ENCODE results near the gene SAPCD2.

Gene SAPCD2

DNA sequence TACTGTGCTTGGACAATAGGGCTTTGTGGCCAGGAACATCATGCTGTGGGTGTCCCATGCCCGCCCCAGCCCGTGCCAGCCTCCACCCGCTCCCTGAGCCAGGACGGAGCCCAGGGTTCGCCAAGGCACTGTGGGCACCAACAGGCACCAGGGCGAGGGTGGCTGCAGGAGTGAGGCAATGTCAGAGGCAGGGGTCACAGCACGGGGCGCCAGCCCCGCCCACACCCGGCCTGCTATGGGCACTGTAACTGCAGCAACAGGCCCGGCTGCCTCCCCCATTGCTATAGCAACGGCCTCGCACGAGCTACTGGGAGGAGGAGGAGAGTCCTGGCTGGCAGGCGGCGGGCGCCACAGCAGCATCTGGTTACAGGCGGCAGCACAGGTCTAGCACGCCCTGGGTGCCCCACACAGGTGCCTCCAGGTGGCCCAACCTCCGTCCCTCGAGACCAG lies 44.8 kb downstream of the SAPCD2 start:
- Histone ChIP-seq H3K9ac (ENCODE audit: low read length) (no peak overlapping the region), H3K36me3 (ENCODE audit: control insufficient read depth, insufficient read depth, low read length) (no peaks in the 10 kb centered on the region), H3K4me1 (ENCODE audit: control insufficient read depth, insufficient read depth, low read length) (peaks cover 58% of the 10 kb centered on the region), H3K9me3 (ENCODE audit: control insufficient read depth, low read length) (no peaks in the 10 kb centered on the region), H3K27me3 (ENCODE audit: control insufficient read depth, insufficient read depth, low read length) (no peaks in the 10 kb centered on the region), H3K4me3 (ENCODE audit: low read length) (no peak overlapping the region)

DNA sequence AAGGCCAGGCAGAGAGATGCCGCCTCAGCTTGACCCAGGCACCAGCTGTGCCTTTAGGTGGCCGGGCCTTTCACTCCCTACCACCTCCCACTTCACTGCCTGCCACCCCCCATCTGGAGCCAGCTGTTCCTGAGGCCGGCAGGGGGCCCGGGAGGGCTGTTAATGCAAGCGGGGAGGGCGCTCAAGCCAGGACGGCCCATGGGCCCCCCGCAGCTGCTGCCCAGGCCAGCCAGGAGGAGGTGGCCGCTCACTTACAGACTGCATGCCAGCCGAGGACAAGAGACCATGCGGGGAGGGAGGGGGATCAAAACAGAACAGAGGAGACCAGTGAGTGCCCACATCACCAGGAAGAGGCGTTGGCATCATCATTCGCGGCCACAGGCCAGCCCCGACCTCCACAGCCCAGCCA lies 46.8 kb downstream of the SAPCD2 start:
- peaks cover 48% of the 10 kb centered on the region for H3K4me1 ChIP-seq (ENCODE audit: control insufficient read depth, insufficient read depth, low read length)
- no peak overlapping the region for H3K4me3 ChIP-seq (ENCODE audit: low read length)
- no peaks in the 10 kb centered on the region for H3K27me3 ChIP-seq (ENCODE audit: control insufficient read depth, insufficient read depth, low read length)
- H3K9me3 ChIP-seq (ENCODE audit: control insufficient read depth, low read length), result no peaks in the 10 kb centered on the region
- no peaks in the 10 kb centered on the region for H3K36me3 ChIP-seq (ENCODE audit: control insufficient read depth, insufficient read depth, low read length)
- H3K9ac ChIP-seq (ENCODE audit: low read length), result no peak overlapping the region

GRCh38 chr9:137023157-137023556 lies 47.2 kb downstream of the SAPCD2 start:
- H3K4me3 ChIP-seq (ENCODE audit: low read length), result no peak overlapping the region
- no peaks in the 10 kb centered on the region for H3K36me3 ChIP-seq (ENCODE audit: control insufficient read depth, insufficient read depth, low read length)
- H3K9me3 ChIP-seq (ENCODE audit: control insufficient read depth, low read length), result no peaks in the 10 kb centered on the region
- no peaks in the 10 kb centered on the region for H3K27me3 ChIP-seq (ENCODE audit: control insufficient read depth, insufficient read depth, low read length)
- H3K9ac ChIP-seq (ENCODE audit: low read length), result no peak overlapping the region
- H3K4me1 ChIP-seq (ENCODE audit: control insufficient read depth, insufficient read depth, low read length), result peaks cover 45% of the 10 kb centered on the region

DNA sequence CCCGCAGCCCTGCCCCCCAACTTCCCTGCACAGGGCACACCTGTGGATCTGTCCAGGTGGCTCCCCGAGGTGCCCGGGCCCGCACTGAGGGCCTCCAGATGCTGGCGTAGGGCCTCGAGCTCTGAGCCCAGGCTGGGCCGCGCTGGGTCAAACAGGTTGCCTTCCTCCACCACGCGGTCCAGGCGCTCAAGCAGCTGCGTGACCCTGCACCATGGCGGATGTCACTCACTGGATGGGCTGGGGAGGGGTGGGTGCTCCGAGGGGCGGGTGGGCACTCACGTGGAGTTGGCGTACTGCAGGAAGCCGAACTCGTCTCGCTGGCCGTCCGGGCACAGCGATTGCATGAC lies 47.7 kb downstream of the SAPCD2 start:
- Histone ChIP-seq H3K36me3 (ENCODE audit: control insufficient read depth, insufficient read depth, low read length) (no peaks in the 10 kb centered on the region), H3K9me3 (ENCODE audit: control insufficient read depth, low read length) (no peaks in the 10 kb centered on the region), H3K9ac (ENCODE audit: low read length) (no peak overlapping the region), H3K4me3 (ENCODE audit: low read length) (no peak overlapping the region), H3K4me1 (ENCODE audit: control insufficient read depth, insufficient read depth, low read length) (peaks cover 45% of the 10 kb centered on the region), H3K27me3 (ENCODE audit: control insufficient read depth, insufficient read depth, low read length) (no peaks in the 10 kb centered on the region)

- H3K9ac ChIP-seq (ENCODE audit: low read length), result no peak overlapping the region
- H3K27me3 ChIP-seq (ENCODE audit: control insufficient read depth, insufficient read depth, low read length), result no peaks in the 10 kb centered on the region
- H3K36me3 ChIP-seq (ENCODE audit: control insufficient read depth, insufficient read depth, low read length), result no peaks in the 10 kb centered on the region
- H3K4me1 ChIP-seq (ENCODE audit: control insufficient read depth, insufficient read depth, low read length), result peaks cover 41% of the 10 kb centered on the region
- H3K4me3 ChIP-seq (ENCODE audit: low read length), result no peak overlapping the region
- H3K9me3 ChIP-seq (ENCODE audit: control insufficient read depth, low read length), result no peaks in the 10 kb centered on the region
These were observed 48.2 kb downstream of the SAPCD2 start for GRCh38 chr9:137021979-137022661.

- Histone ChIP-seq H3K9ac (ENCODE audit: low read length) (no peak overlapping the region), H3K9me3 (ENCODE audit: control insufficient read depth, low read length) (no peaks in the 10 kb centered on the region), H3K36me3 (ENCODE audit: control insufficient read depth, insufficient read depth, low read length) (no peaks in the 10 kb centered on the region), H3K4me1 (ENCODE audit: control insufficient read depth, insufficient read depth, low read length) (peaks cover 35% of the 10 kb centered on the region), H3K4me3 (ENCODE audit: low read length) (no peak overlapping the region), H3K27me3 (ENCODE audit: control insufficient read depth, insufficient read depth, low read length) (no peaks in the 10 kb centered on the region)
These were observed 48.8 kb downstream of the SAPCD2 start for GRCh38 chr9:137021568-137021978.

- Histone ChIP-seq H3K4me3 (ENCODE audit: low read length) (no peak overlapping the region), H3K36me3 (ENCODE audit: control insufficient read depth, insufficient read depth, low read length) (no peaks in the 10 kb centered on the region), H3K9ac (ENCODE audit: low read length) (no peak overlapping the region), H3K4me1 (ENCODE audit: control insufficient read depth, insufficient read depth, low read length) (peaks cover 30% of the 10 kb centered on the region), H3K9me3 (ENCODE audit: control insufficient read depth, low read length) (no peaks in the 10 kb centered on the region), H3K27me3 (ENCODE audit: control insufficient read depth, insufficient read depth, low read length) (no peaks in the 10 kb centered on the region)
These were observed 49.4 kb downstream of the SAPCD2 start for GRCh38 chr9:137020771-137021567.

DNA sequence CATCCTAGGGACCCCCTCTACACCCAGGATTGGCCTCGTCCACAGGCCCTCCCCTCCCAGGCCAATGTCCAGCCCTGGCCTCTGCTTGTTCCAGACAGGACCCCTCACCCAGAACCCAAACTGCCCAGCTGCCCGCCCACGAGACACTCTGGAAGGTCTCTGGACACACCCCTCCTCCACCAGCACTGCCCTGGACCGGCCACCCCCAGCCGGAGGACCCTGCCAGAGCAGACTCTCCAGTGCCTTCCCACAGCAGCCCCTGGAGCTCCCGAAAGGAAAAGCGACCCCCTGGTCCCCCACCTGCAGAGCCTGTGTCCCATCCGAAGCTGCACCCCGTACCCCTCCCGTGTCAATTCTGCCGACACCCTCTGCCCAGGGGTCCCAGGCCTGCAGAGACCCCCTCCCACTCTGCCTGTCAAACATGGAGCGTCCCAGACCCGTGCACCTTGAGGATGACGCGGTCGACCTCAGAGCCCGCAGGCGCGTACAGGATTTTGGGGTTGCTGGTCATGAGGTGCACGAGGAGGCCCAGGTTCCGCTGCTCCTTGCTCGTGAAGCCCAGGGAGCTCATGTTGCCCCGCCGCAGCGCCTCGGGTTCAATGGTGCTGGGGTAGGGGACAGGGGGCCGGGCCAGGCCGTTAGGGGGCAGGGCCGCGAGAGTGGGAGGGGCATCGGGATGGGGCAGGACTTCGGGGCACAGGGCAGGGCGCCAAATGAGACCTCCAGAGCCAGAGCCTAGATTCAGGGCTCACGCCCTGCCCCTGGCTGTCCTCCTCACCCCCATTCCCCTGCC lies 50.3 kb downstream of the SAPCD2 start:
- Histone ChIP-seq H3K4me1 (ENCODE audit: control insufficient read depth, insufficient read depth, low read length) (peaks cover 21% of the 10 kb centered on the region), H3K4me3 (ENCODE audit: low read length) (no peak overlapping the region), H3K9me3 (ENCODE audit: control insufficient read depth, low read length) (no peaks in the 10 kb centered on the region), H3K36me3 (ENCODE audit: control insufficient read depth, insufficient read depth, low read length) (no peaks in the 10 kb centered on the region), H3K9ac (ENCODE audit: low read length) (no peak overlapping the region), H3K27me3 (ENCODE audit: control insufficient read depth, insufficient read depth, low read length) (no peaks in the 10 kb centered on the region)

GRCh38 chr9:137018761-137019559 lies 51.4 kb downstream of the SAPCD2 start:
- Histone ChIP-seq H3K27me3 (ENCODE audit: control insufficient read depth, insufficient read depth, low read length) (no peaks in the 10 kb centered on the region), H3K4me3 (ENCODE audit: low read length) (no peak overlapping the region), H3K4me1 (ENCODE audit: control insufficient read depth, insufficient read depth, low read length) (peaks cover 20% of the 10 kb centered on the region), H3K9me3 (ENCODE audit: control insufficient read depth, low read length) (no peaks in the 10 kb centered on the region), H3K9ac (ENCODE audit: low read length) (no peak overlapping the region), H3K36me3 (ENCODE audit: control insufficient read depth, insufficient read depth, low read length) (no peaks in the 10 kb centered on the region)

GRCh38 chr9:137017791-137018497 lies 52.4 kb downstream of the SAPCD2 start:
- Histone ChIP-seq H3K9me3 (ENCODE audit: control insufficient read depth, low read length) (no peaks in the 10 kb centered on the region), H3K4me3 (ENCODE audit: low read length) (no peak overlapping the region), H3K4me1 (ENCODE audit: control insufficient read depth, insufficient read depth, low read length) (peaks cover 17% of the 10 kb centered on the region), H3K9ac (ENCODE audit: low read length) (no peak overlapping the region), H3K27me3 (ENCODE audit: control insufficient read depth, insufficient read depth, low read length) (no peaks in the 10 kb centered on the region), H3K36me3 (ENCODE audit: control insufficient read depth, insufficient read depth, low read length) (no peaks in the 10 kb centered on the region)

GRCh38 chr9:137017071-137017470 lies 53.3 kb downstream of the SAPCD2 start:
- H3K9me3 ChIP-seq (ENCODE audit: control insufficient read depth, low read length), result no peaks in the 10 kb centered on the region
- peaks cover 8% of the 10 kb centered on the region for H3K4me1 ChIP-seq (ENCODE audit: control insufficient read depth, insufficient read depth, low read length)
- no peaks in the 10 kb centered on the region for H3K27me3 ChIP-seq (ENCODE audit: control insufficient read depth, insufficient read depth, low read length)
- no peak overlapping the region for H3K4me3 ChIP-seq (ENCODE audit: low read length)
- no peak overlapping the region for H3K9ac ChIP-seq (ENCODE audit: low read length)
- H3K36me3 ChIP-seq (ENCODE audit: control insufficient read depth, insufficient read depth, low read length), result no peaks in the 10 kb centered on the region
